Measurements from ENCODE around the gene TAF9B.

DNA sequence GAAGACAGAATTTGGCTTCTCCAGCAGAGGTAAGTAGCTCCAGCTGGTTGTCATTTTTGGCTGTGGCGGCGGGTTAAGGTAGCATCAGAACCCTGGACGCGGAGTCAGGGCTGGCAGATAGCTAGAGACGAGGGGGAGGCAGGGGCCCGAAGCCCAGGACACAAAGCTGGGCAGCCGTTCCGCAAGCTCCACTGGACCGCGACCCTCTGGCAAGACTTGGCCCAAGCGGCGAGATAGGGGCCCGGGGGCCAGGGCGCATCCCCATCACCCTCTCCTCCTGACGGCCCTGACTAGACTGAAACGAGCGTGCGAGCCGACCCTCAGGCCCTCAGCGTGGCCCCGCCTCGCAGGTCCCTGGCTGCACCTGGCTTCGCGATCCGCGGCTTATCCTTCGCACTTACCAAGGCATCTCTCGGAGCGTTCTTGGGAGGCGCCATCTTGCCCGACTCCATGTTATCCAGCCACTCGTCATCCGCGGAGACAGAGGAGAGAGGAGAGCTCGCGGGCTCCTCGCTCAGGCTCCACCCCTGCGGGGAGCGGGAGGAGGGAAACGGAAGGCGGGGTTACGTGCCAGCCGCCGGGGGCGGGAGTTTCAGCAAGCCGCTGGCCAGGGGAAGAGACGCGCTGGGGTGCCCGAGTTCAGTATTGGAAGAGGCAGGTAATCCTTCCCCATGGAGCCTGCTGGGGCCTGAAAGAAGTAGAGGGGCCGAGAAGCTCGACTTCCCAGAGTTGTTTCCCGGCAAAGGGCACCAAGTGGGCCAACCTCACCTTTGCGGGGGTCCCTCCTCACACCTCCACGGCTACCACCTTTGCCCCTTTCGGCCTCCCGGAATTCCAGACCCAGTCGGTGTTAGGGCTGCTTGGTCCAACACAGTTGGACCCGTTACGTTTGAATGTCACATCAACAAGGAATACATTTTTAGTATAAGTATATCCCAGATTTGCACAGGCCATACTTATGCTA lies at the start of gene TAF9B:
- TF ChIP-seq POLR2AphosphoS5 (IDR thresholded peaks at IDR 0.05; ENCODE audit: low read depth, low read length): peak; percentile 84
- peak; percentile 79; the same call in 1 of the 2 replicates for TF ChIP-seq TAF1 (IDR thresholded peaks at IDR 0.05; ENCODE audit: borderline replicate concordance, insufficient read depth, low read length)

All from PFSK-1 (cell line).